Hepatic stellate cell (primary cell): Measurements from ENCODE around the gene UBQLN1.
"Not testable (repeated sequence)": the region's sequence is repeated elsewhere in the genome, so short reads cannot be mapped to it uniquely, and the experiment has no call there.

ENCODE experiments used
- DNase-seq: peaks from one replicate; pipeline ENCODE4 v3.0.0; 2011; ENCODE audit warnings: low spot score

The UBQLN1 gene

GRCh38 chr9:83630938-83631457 is 76.8 kb downstream of the UBQLN1 start:
- no peak for DNase-seq

- DNase-seq = no peak
These were observed 78.2 kb downstream of the UBQLN1 start for GRCh38 chr9:83629433-83630104.

- DNase-seq = no peak
These were observed 79.2 kb downstream of the UBQLN1 start for GRCh38 chr9:83628540-83628939.

GRCh38 chr9:83625178-83625577 is 82.6 kb downstream of the UBQLN1 start:
- no peak for DNase-seq

GRCh38 chr9:83623679-83624076 is 84.1 kb downstream of the UBQLN1 start:
- DNase-seq = no peak

- peak; percentile 58 for DNase-seq
These were observed 84.6 kb downstream of the UBQLN1 start, which contains the start of gene IDNK for GRCh38 chr9:83622939-83623678. IDNK (plus strand) TSS chr9:83623143; CDS start chr9:83623172, 29 bp downstream.

- DNase-seq = no peak
These were observed 85.3 kb downstream of the UBQLN1 start for GRCh38 chr9:83622433-83622938.

GRCh38 chr9:83620841-83621636 is 86.7 kb downstream of the UBQLN1 start:
- DNase-seq = peak; percentile 60

- DNase-seq = no peak
These were observed 90.5 kb downstream of the UBQLN1 start for GRCh38 chr9:83617299-83617698.

- not testable (repeated sequence) for DNase-seq
These were observed 94.5 kb downstream of the UBQLN1 start for GRCh38 chr9:83613298-83613697.
